ENCODE results near the gene ERP44. TPM values are rescaled to one million over a fixed set of nuclear protein-coding genes. Genes with fewer than 3 reads are reported as not detected.

Gene ERP44
- total RNA-seq, 4 donors from 2014 or later: 10.1 to 15.7 (median 13.0) TPM

GRCh38 chr9:100056561-100056960 is 42.2 kb downstream of the ERP44 start:
- no peak for DNase-seq (ENCODE audit: low spot score in 2 of 2)
- H3K4me3 ChIP-seq (ENCODE audit: low read depth, poor library complexity, severe bottlenecking): no peak overlapping the region
- intact Hi-C loops (cut with DNase I; ENCODE audit: low total_unique reads): no loop called here
- TF ChIP-seq, protein P1, sequence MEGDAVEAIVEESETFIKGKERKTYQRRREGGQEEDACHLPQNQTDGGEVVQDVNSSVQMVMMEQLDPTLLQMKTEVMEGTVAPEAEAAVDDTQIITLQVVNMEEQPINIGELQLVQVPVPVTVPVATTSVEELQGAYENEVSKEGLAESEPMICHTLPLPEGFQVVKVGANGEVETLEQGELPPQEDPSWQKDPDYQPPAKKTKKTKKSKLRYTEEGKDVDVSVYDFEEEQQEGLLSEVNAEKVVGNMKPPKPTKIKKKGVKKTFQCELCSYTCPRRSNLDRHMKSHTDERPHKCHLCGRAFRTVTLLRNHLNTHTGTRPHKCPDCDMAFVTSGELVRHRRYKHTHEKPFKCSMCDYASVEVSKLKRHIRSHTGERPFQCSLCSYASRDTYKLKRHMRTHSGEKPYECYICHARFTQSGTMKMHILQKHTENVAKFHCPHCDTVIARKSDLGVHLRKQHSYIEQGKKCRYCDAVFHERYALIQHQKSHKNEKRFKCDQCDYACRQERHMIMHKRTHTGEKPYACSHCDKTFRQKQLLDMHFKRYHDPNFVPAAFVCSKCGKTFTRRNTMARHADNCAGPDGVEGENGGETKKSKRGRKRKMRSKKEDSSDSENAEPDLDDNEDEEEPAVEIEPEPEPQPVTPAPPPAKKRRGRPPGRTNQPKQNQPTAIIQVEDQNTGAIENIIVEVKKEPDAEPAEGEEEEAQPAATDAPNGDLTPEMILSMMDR (IDR thresholded peaks at IDR 0.05): no peak
- TF ChIP-seq POLR2A (IDR thresholded peaks at IDR 0.05): no peak
- WGBS, 2 donors: 90 to 97% methylated on average over 2 of the region's 2 CpGs

- intact Hi-C loops (cut with DNase I; ENCODE audit: low total_unique reads): no loop called here
- TF ChIP-seq, protein P1 (IDR thresholded peaks at IDR 0.05): no peak
- TF ChIP-seq POLR2A (IDR thresholded peaks at IDR 0.05): no peak
- no peak for DNase-seq (ENCODE audit: low spot score in 2 of 2)
- 70 to 72% methylated on average over 6 of the region's 6 CpGs for WGBS, 2 donors
- no peak overlapping the region for H3K4me3 ChIP-seq (ENCODE audit: low read depth, poor library complexity, severe bottlenecking)
Observed at GRCh38 chr9:100052375-100052774, 46.4 kb downstream of the ERP44 start.

GRCh38 chr9:100049551-100049950 is 49.2 kb downstream of the ERP44 start:
- WGBS, 2 donors: 85% methylated on average over 1 of the region's 1 CpG
- DNase-seq (ENCODE audit: low spot score in 2 of 2): no peak
- no peak overlapping the region for H3K4me3 ChIP-seq (ENCODE audit: low read depth, poor library complexity, severe bottlenecking)
- TF ChIP-seq, protein P1 (IDR thresholded peaks at IDR 0.05): no peak
- TF ChIP-seq POLR2A (IDR thresholded peaks at IDR 0.05): no peak
- intact Hi-C loops (cut with DNase I; ENCODE audit: low total_unique reads): no loop called here

DNA sequence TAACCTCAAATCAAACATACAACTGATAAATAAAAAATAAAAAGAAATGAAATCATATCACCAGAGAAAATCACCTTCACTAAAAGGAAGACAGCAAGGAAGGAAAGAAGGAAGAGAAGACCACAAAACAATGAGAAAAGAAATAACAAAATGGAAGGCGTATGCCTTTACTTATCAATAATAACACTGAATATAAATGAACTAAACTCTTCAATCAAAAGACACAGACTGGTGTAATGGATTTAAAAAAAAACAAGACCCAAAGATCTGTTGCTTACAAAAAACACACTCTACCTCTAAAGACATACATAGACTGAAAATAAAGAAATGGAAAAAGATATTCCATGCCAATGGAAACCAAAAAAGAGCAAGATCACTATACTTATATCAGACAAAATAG is 60.3 kb downstream of the ERP44 start:
- DNase-seq (ENCODE audit: low spot score in 2 of 2): no peak
- no peak overlapping the region for H3K4me3 ChIP-seq (ENCODE audit: low read depth, poor library complexity, severe bottlenecking)
- WGBS, 2 donors: 97% methylated on average over 1 of the region's 1 CpG
- no peak for TF ChIP-seq POLR2A (IDR thresholded peaks at IDR 0.05)
- TF ChIP-seq, protein P1 (IDR thresholded peaks at IDR 0.05): no peak
- intact Hi-C loops (cut with DNase I; ENCODE audit: low total_unique reads): no loop called here

DNA sequence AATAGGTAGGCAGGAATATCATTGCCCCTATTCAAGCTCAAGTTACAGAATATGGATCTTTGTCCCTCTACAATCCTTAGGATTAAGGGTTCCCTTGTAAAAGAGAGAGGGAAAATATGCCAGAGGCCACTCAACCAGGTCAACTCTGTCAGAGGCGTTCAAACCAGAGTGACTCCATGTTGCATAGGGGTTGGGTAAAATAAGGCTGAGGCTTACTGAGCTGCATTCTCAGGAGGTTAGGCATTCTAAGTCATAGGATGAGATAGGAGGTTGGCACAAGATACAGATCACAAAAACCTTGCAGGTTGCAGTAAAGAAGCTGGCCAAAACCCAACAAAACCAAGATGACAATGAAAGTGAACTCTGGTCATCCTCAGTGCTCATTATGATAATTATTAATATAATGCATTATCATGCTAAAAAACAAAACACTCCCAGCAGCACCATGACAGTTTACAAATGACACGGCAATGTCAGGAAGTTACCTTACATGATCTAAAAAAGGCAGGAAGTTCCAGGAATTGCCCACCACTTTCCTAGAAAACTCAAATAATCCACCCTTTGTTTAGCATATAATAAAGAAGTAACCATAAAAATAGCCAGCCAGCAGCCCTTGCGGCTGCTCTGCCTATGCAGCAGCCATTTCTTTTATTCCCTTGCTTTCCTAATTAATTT is 64.8 kb downstream of the ERP44 start:
- no peak overlapping the region for H3K4me3 ChIP-seq (ENCODE audit: low read depth, poor library complexity, severe bottlenecking)
- WGBS, 2 donors: 83 to 90% methylated on average over 3 of the region's 3 CpGs
- no peak for DNase-seq (ENCODE audit: low spot score in 2 of 2)
- intact Hi-C loops (cut with DNase I; ENCODE audit: low total_unique reads): no loop called here
- TF ChIP-seq, protein P1 (IDR thresholded peaks at IDR 0.05): no peak
- TF ChIP-seq POLR2A (IDR thresholded peaks at IDR 0.05): no peak

DNA sequence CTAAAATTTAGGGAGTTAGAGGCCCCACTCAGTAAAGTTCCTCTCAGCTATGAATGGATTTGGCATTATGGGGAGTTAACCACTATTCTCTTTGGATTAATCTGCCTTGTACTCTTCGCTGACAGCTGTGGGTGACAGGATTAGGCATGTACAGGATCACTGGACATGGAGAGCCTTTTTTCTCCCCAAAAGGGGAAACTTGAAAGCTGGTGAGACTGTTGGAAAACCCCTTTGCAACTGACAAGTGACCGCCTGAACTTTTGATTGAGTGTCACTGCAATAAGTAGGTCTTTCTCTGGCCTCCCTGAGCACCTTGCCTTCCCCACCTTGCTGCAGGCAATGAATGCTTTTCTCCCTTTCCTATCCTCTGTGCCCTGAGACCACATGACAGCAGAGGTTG is 68.3 kb downstream of the ERP44 start:
- intact Hi-C loops (cut with DNase I; ENCODE audit: low total_unique reads): no loop called here
- H3K4me3 ChIP-seq (ENCODE audit: low read depth, poor library complexity, severe bottlenecking): no peak overlapping the region
- 88 to 98% methylated on average over 2 of the region's 2 CpGs for WGBS, 2 donors
- no peak for DNase-seq (ENCODE audit: low spot score in 2 of 2)
- no peak for TF ChIP-seq POLR2A (IDR thresholded peaks at IDR 0.05)
- TF ChIP-seq, protein P1 (IDR thresholded peaks at IDR 0.05): no peak

All from lower leg skin (tissue), 4 donors.